22Rv1 (cell line): ENCODE data around the gene GLCCI1.

Experiments used
- ZFX ChIP-seq: fragments of 450-650 bp; IDR thresholded peaks from 2 replicates; pipeline ENCODE4 v1.6.1; 2017; ENCODE audit warnings: antibody characterized with exemption, borderline replicate concordance
- TF ChIP-seq, protein P1 (sequence below): fragments of 450-650 bp; IDR thresholded peaks from 2 replicates; pipeline ENCODE4 v1.5.1; 2017; ENCODE audit warnings: mild to moderate bottlenecking

DNA sequence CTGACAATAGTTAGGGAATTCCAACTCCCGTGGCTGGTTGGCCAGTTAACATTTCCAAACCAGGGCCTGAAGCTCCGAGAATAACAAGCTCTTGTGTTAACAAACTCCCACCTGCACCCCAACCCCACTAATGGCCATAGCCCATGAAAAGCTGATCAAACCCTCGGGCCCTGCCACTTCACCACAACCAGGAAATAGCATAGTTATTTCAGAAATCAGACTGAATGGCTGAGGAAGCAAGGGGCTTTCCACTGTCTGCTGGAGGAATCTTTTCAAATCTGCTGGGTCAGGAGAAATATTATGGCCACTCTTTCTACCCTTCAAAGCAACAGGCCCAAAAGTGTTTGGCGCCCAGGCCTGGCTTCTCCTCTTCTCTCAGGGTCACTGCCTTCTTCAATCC lies 145.6 kb downstream of the GLCCI1 start:
- TF ChIP-seq, protein P1, sequence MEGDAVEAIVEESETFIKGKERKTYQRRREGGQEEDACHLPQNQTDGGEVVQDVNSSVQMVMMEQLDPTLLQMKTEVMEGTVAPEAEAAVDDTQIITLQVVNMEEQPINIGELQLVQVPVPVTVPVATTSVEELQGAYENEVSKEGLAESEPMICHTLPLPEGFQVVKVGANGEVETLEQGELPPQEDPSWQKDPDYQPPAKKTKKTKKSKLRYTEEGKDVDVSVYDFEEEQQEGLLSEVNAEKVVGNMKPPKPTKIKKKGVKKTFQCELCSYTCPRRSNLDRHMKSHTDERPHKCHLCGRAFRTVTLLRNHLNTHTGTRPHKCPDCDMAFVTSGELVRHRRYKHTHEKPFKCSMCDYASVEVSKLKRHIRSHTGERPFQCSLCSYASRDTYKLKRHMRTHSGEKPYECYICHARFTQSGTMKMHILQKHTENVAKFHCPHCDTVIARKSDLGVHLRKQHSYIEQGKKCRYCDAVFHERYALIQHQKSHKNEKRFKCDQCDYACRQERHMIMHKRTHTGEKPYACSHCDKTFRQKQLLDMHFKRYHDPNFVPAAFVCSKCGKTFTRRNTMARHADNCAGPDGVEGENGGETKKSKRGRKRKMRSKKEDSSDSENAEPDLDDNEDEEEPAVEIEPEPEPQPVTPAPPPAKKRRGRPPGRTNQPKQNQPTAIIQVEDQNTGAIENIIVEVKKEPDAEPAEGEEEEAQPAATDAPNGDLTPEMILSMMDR, result no peak
- no peak for TF ChIP-seq ZFX
